Measurements from ENCODE around the gene CWF19L1.
"Not testable (repeated sequence)": the region's sequence is repeated elsewhere in the genome, so short reads cannot be mapped to it uniquely, and the experiment has no call there.

Gene CWF19L1

DNA sequence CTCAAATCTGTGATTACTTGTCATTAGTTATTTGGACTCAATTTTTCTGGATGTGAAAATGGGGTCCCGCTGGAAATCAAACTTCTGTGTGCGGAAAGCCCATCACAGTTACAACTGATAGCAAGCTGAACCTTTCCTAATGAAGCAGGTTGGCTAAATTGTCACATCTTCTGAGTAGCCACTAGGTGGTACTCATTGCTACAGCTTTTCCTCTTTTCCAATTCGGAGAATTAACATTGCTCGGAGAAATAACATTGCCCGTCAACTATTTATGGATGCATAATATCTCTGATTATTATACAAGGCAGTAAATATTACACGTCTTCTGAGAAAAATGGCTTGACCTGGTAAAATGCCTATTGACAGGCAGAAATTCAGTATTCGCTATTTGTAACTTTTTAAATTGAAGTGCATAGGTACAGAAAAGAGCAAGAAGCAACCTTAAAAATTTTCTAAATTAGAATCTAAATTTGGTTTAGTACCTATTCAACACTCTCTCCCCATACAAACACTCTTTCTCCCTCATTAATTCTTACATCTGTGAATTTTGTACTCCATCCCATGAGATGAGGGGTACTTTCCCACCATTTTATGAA lies 36.4 kb upstream of the CWF19L1 start:
- Histone ChIP-seq H3K27ac (ENCODE audit: low read depth, low read length, poor library complexity, severe bottlenecking) (no peak overlapping the region), H3K9ac (ENCODE audit: low read length) (no peak overlapping the region), H3K4me1 (ENCODE audit: insufficient read depth, low read length, severe bottlenecking) (no peaks in the 10 kb centered on the region), H4K20me1 (ENCODE audit: insufficient read depth, low read length) (no peaks in the 10 kb centered on the region), H3K36me3 (ENCODE audit: insufficient read depth, low read length) (no peaks in the 10 kb centered on the region), H3K27me3 (ENCODE audit: insufficient read depth, low read length) (no peaks in the 10 kb centered on the region), H3K79me2 (ENCODE audit: insufficient read depth, low read length) (no peaks in the 10 kb centered on the region), H3K9me2 (ENCODE audit: low read depth, low read length) (no peaks in the 10 kb centered on the region), H3K4me3 (ENCODE audit: low read depth, low read length, poor library complexity, severe bottlenecking) (no peak overlapping the region), H3K4me2 (ENCODE audit: low read length) (no peak overlapping the region), H3F3A (ENCODE audit: insufficient read depth, low read length) (no peaks in the 10 kb centered on the region), H2AFZ (ENCODE audit: low read length) (no peak overlapping the region), H3K9me3 (ENCODE audit: low read length) (no peaks in the 10 kb centered on the region)
- TF ChIP-seq EZH2 (IDR thresholded peaks at IDR 0.05; ENCODE audit: borderline replicate concordance, low read length) = no peak
- TF ChIP-seq, protein P1, sequence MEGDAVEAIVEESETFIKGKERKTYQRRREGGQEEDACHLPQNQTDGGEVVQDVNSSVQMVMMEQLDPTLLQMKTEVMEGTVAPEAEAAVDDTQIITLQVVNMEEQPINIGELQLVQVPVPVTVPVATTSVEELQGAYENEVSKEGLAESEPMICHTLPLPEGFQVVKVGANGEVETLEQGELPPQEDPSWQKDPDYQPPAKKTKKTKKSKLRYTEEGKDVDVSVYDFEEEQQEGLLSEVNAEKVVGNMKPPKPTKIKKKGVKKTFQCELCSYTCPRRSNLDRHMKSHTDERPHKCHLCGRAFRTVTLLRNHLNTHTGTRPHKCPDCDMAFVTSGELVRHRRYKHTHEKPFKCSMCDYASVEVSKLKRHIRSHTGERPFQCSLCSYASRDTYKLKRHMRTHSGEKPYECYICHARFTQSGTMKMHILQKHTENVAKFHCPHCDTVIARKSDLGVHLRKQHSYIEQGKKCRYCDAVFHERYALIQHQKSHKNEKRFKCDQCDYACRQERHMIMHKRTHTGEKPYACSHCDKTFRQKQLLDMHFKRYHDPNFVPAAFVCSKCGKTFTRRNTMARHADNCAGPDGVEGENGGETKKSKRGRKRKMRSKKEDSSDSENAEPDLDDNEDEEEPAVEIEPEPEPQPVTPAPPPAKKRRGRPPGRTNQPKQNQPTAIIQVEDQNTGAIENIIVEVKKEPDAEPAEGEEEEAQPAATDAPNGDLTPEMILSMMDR (IDR thresholded peaks at IDR 0.05; ENCODE audit: low read length) = peak; percentile 45

DNA sequence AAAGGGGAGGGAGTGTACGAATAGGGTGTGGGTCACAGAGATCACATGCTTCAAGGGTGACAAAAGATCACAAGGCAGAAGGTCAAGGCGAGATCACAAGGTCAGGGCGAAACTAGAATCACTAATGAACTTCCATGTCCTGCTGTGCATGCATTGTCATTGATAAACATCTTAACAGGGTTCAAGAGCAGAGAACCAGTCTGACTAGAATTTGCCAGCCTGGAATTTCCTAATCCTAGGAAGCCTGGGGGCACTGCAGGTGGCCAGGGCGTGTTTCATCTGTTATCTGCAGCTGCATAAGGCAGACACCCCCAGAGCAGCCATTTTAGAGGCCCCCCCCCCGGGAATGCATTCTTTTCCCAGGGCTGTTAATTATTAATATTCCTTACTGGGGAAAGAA lies 33.7 kb upstream of the CWF19L1 start:
- not testable (repeated sequence) for H3K27ac ChIP-seq (ENCODE audit: low read depth, low read length, poor library complexity, severe bottlenecking); H3K9me2 ChIP-seq (ENCODE audit: low read depth, low read length); H3K9me3 ChIP-seq (ENCODE audit: low read length); H3K36me3 ChIP-seq (ENCODE audit: insufficient read depth, low read length); H3K4me2 ChIP-seq (ENCODE audit: low read length); H3K9ac ChIP-seq (ENCODE audit: low read length); H3K27me3 ChIP-seq (ENCODE audit: insufficient read depth, low read length); H3K4me1 ChIP-seq (ENCODE audit: insufficient read depth, low read length, severe bottlenecking); H4K20me1 ChIP-seq (ENCODE audit: insufficient read depth, low read length); H3K79me2 ChIP-seq (ENCODE audit: insufficient read depth, low read length); H3F3A ChIP-seq (ENCODE audit: insufficient read depth, low read length); H3K4me3 ChIP-seq (ENCODE audit: low read depth, low read length, poor library complexity, severe bottlenecking); H2AFZ ChIP-seq (ENCODE audit: low read length)

DNA sequence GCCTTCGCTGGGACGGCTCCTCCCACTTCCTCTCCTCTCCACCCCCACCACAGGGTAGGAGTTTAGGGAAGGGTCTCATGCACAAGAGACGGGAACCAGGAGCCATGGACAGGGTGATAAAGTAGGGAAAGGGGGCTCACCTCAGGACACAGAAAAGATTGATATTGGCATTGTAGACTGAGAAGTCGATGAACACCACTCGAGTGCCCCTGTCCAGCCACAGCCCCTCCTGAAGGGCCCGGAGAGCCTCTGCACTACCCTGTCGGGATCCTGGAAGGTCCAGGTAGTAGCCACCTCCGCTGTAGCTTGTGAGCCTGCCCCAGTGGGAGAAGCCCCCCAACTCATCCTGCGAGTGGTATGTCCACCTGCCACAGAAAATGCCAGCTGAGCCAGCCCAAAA lies 29.8 kb upstream of the CWF19L1 start:
- Histone ChIP-seq H3K27ac (ENCODE audit: low read depth, low read length, poor library complexity, severe bottlenecking) (no peak overlapping the region), H3K79me2 (ENCODE audit: insufficient read depth, low read length) (no peaks in the 10 kb centered on the region), H3K4me1 (ENCODE audit: insufficient read depth, low read length, severe bottlenecking) (no peaks in the 10 kb centered on the region), H3K4me2 (ENCODE audit: low read length) (no peak overlapping the region), H3K9ac (ENCODE audit: low read length) (no peak overlapping the region), H2AFZ (ENCODE audit: low read length) (no peak overlapping the region), H4K20me1 (ENCODE audit: insufficient read depth, low read length) (no peaks in the 10 kb centered on the region), H3K9me2 (ENCODE audit: low read depth, low read length) (no peaks in the 10 kb centered on the region), H3K27me3 (ENCODE audit: insufficient read depth, low read length) (no peaks in the 10 kb centered on the region), H3K4me3 (ENCODE audit: low read depth, low read length, poor library complexity, severe bottlenecking) (no peak overlapping the region), H3K9me3 (ENCODE audit: low read length) (no peaks in the 10 kb centered on the region), H3K36me3 (ENCODE audit: insufficient read depth, low read length) (no peaks in the 10 kb centered on the region), H3F3A (ENCODE audit: insufficient read depth, low read length) (no peaks in the 10 kb centered on the region)
- TF ChIP-seq EZH2 (IDR thresholded peaks at IDR 0.05; ENCODE audit: borderline replicate concordance, low read length) = no peak
- TF ChIP-seq, protein P1 (IDR thresholded peaks at IDR 0.05; ENCODE audit: low read length) = no peak

DNA sequence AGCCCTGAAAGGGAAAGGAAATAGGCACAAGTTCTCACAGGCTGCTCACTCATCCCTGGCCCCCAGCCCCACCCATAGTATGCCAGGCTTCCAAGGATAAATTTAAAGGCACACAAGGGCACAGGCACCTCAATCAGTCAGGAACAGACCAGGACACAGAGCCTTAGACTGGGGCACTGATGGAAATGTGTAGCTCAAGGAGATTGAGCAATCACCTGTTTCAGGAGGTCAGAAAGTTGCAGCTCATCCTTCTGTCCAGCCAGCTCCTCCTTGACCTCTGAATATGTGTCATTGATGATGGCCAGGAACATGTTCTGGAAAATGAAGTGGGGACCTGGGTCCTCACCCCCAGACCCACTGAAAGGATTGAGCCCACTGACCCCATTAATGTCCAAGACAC lies 25.6 kb upstream of the CWF19L1 start:
- no peaks in the 10 kb centered on the region for H3K79me2 ChIP-seq (ENCODE audit: insufficient read depth, low read length)
- H3K4me2 ChIP-seq (ENCODE audit: low read length) = no peak overlapping the region
- H2AFZ ChIP-seq (ENCODE audit: low read length) = no peak overlapping the region
- no peaks in the 10 kb centered on the region for H4K20me1 ChIP-seq (ENCODE audit: insufficient read depth, low read length)
- H3K27me3 ChIP-seq (ENCODE audit: insufficient read depth, low read length) = no peaks in the 10 kb centered on the region
- no peaks in the 10 kb centered on the region for H3K9me2 ChIP-seq (ENCODE audit: low read depth, low read length)
- no peaks in the 10 kb centered on the region for H3K36me3 ChIP-seq (ENCODE audit: insufficient read depth, low read length)
- no peaks in the 10 kb centered on the region for H3K4me1 ChIP-seq (ENCODE audit: insufficient read depth, low read length, severe bottlenecking)
- H3K4me3 ChIP-seq (ENCODE audit: low read depth, low read length, poor library complexity, severe bottlenecking) = no peak overlapping the region
- no peaks in the 10 kb centered on the region for H3F3A ChIP-seq (ENCODE audit: insufficient read depth, low read length)
- no peak overlapping the region for H3K27ac ChIP-seq (ENCODE audit: low read depth, low read length, poor library complexity, severe bottlenecking)
- no peak overlapping the region for H3K9ac ChIP-seq (ENCODE audit: low read length)
- TF ChIP-seq, protein P1 (IDR thresholded peaks at IDR 0.05; ENCODE audit: low read length) = no peak
- no peak for TF ChIP-seq EZH2 (IDR thresholded peaks at IDR 0.05; ENCODE audit: borderline replicate concordance, low read length)
- no peaks in the 10 kb centered on the region for H3K9me3 ChIP-seq (ENCODE audit: low read length)

DNA sequence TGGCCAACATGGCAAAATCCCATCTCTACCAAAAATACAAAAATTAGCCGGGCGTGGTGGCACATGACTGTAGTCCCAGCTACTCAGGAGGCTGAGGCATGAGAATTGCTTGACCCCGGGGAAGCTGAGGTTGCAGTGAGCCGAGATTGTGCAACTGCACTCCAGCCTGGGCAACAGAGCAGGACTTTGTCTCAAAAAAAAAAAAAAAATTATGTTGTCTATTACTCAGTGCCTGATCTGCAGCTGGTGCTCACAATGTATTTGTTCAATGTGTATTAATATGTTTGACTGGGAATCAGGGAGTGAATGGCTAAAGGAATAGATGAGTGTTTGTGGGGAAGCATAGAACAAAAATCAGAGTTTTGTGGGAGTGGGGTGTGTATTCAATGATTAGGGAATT lies 24.9 kb upstream of the CWF19L1 start:
- H3K36me3 ChIP-seq (ENCODE audit: insufficient read depth, low read length); H3K79me2 ChIP-seq (ENCODE audit: insufficient read depth, low read length); H3K27me3 ChIP-seq (ENCODE audit: insufficient read depth, low read length); H3K27ac ChIP-seq (ENCODE audit: low read depth, low read length, poor library complexity, severe bottlenecking); H3K4me3 ChIP-seq (ENCODE audit: low read depth, low read length, poor library complexity, severe bottlenecking); H3K4me2 ChIP-seq (ENCODE audit: low read length); H3K9ac ChIP-seq (ENCODE audit: low read length); H2AFZ ChIP-seq (ENCODE audit: low read length); H3F3A ChIP-seq (ENCODE audit: insufficient read depth, low read length); H3K4me1 ChIP-seq (ENCODE audit: insufficient read depth, low read length, severe bottlenecking); H3K9me3 ChIP-seq (ENCODE audit: low read length); H3K9me2 ChIP-seq (ENCODE audit: low read depth, low read length); H4K20me1 ChIP-seq (ENCODE audit: insufficient read depth, low read length): not testable (repeated sequence)
